ENCODE data around the gene TSSC4.
A peak's percentile ranks its signal among the peaks of the same experiment; 100 is the strongest.

The TSSC4 gene

GRCh38 chr11:2382129-2382517, 18.4 kb upstream of the TSSC4 start:
- no peak for DNase-seq (ENCODE audit: low read depth)
- no peak for TF ChIP-seq CTCF (conservative IDR thresholded peaks at IDR 0.05; ENCODE audit: low read length)
- no peak overlapping the region for H3K4me3 ChIP-seq (ENCODE audit: low read length)

- H3K4me3 ChIP-seq (ENCODE audit: low read length): peak overlapping the region; percentile 3; the same call in 1 of the 2 replicates
- no peak for DNase-seq (ENCODE audit: low read depth)
- TF ChIP-seq CTCF (conservative IDR thresholded peaks at IDR 0.05; ENCODE audit: low read length): peak; percentile 4; the same call in 1 of the 2 replicates
These were observed 17.4 kb upstream of the TSSC4 start for GRCh38 chr11:2382936-2383851.

GRCh38 chr11:2383852-2384804, 16.4 kb upstream of the TSSC4 start:
- no peak for DNase-seq (ENCODE audit: low read depth)
- no peak for TF ChIP-seq CTCF (conservative IDR thresholded peaks at IDR 0.05; ENCODE audit: low read length)

GRCh38 chr11:2385156-2386151, 15.1 kb upstream of the TSSC4 start:
- no peak for TF ChIP-seq CTCF (conservative IDR thresholded peaks at IDR 0.05; ENCODE audit: low read length)
- no peak overlapping the region for H3K4me3 ChIP-seq (ENCODE audit: low read length)
- no peak for DNase-seq (ENCODE audit: low read depth)

More at GRCh38 chr11:2383852-2384804, 16.4 kb upstream of the TSSC4 start:
- H3K4me3 ChIP-seq (ENCODE audit: low read length): no peak overlapping the region

- DNase-seq (ENCODE audit: low read depth): no peak
- H3K4me3 ChIP-seq (ENCODE audit: low read length): no peak overlapping the region
- TF ChIP-seq CTCF (conservative IDR thresholded peaks at IDR 0.05; ENCODE audit: low read length): no peak
These were observed 14.0 kb upstream of the TSSC4 start for GRCh38 chr11:2386591-2386990.

GRCh38 chr11:2387266-2387987, 13.1 kb upstream of the TSSC4 start:
- no peak for TF ChIP-seq CTCF (conservative IDR thresholded peaks at IDR 0.05; ENCODE audit: low read length)
- DNase-seq (ENCODE audit: low read depth): peak; percentile 53

More at GRCh38 chr11:2387266-2387987, 13.1 kb upstream of the TSSC4 start:
- H3K4me3 ChIP-seq (ENCODE audit: low read length): no peak overlapping the region

All from AG10803 (cell line).